HEK293 (cell line): ENCODE data around the gene FADS2.
A peak's percentile ranks its signal among the peaks of the same experiment; 100 is the strongest.

Source experiments
- CTCF ChIA-PET: fragments of 350-600 bp; formaldehyde crosslinking; extraction: SDS; loops from one replicate; lab custom pipeline; 2021; ENCODE audit warnings: antibody characterized with exemption; lab: Yijun Ruan, JAX
- POLR2A ChIA-PET: fragments of 300-600 bp; formaldehyde crosslinking; extraction: SDS; loops from one replicate; lab custom pipeline; 2020; ENCODE audit warnings: antibody characterized with exemption, inconsistent platforms; lab: Yijun Ruan, JAX
- H3K27ac ChIP-seq: fragments of 200-500 bp; sonication (Bioruptor generic); 2 replicates; pipeline ENCODE4 v1.5.1; 2014; ENCODE audit warnings: low read depth, low read length, control low read depth, inconsistent platforms; ENCODE audit errors: extremely low read depth
- H3K36me3 ChIP-seq, 2 experiments: fragments of 200-500 bp in 1 of 2; sonication (Bioruptor generic) in 1 of 2; 1 replicate in 1 of 2; 2 replicates in 1 of 2; pipeline ENCODE4 v1.5.1; 2014 to 2017; ENCODE audit warnings: inconsistent platforms in 2 of 2, low read length in 2 of 2; ENCODE audit not compliant: control insufficient read depth in 2 of 2, insufficient read depth in 1 of 2
- H3K4me1 ChIP-seq: fragments of 200-500 bp; sonication (Bioruptor generic); 2 replicates; pipeline ENCODE4 v1.5.1; 2014; ENCODE audit warnings: mild to moderate bottlenecking, low read length, inconsistent platforms; ENCODE audit not compliant: control insufficient read depth, insufficient read depth
- H3K4me3 ChIP-seq: 2 replicates; pipeline ENCODE4 v1.5.1; 2011; ENCODE audit warnings: low read depth, mild to moderate bottlenecking, control low read depth, low read length, moderate library complexity
- H3K9me3 ChIP-seq: fragments of 200-500 bp; sonication (Bioruptor generic); 2 replicates; pipeline ENCODE4 v1.5.1; 2014; ENCODE audit warnings: low read depth, low read length, inconsistent platforms; ENCODE audit not compliant: control insufficient read depth, insufficient read depth
- BCL11B ChIP-seq: fragments of 450-650 bp; formaldehyde crosslinking; IDR thresholded peaks from 2 replicates; pipeline ENCODE4 v1.5.1; 2016; ENCODE audit warnings: low read depth, missing biosample characterization, missing genetic modification characterization
- HOXA7 ChIP-seq: sonication (generic); formaldehyde crosslinking; IDR thresholded peaks from 2 replicates; pipeline ENCODE4 v1.8.1; 2022; ENCODE audit warnings: missing genetic modification reagents, borderline replicate concordance
- KLF9 ChIP-seq: fragments of 450-650 bp; formaldehyde crosslinking; IDR thresholded peaks from 2 replicates; pipeline ENCODE4 v1.5.1; 2016; ENCODE audit warnings: missing biosample characterization, missing genetic modification characterization, low read depth
- SCRT2 ChIP-seq: fragments of 450-650 bp; formaldehyde crosslinking; IDR thresholded peaks from 2 replicates; pipeline ENCODE4 v1.5.1; 2016; ENCODE audit warnings: missing biosample characterization, missing genetic modification characterization
- SETDB1 ChIP-seq: IDR thresholded peaks from one replicate; pipeline ENCODE4 v1.6.1; 2017; ENCODE audit warnings: mild to moderate bottlenecking, low read length, moderate library complexity, mixed read lengths; ENCODE audit not compliant: insufficient read length
- YY2 ChIP-seq: fragments of 450-650 bp; formaldehyde crosslinking; IDR thresholded peaks from 2 replicates; pipeline ENCODE4 v1.5.1; 2016; ENCODE audit warnings: missing biosample characterization, missing genetic modification characterization
- ZNF549 ChIP-seq: fragments of 450-650 bp; IDR thresholded peaks from 2 replicates; pipeline ENCODE4 v1.5.1; 2018; ENCODE audit warnings: missing biosample characterization, missing genetic modification characterization, mild to moderate bottlenecking, inconsistent platforms, moderate library complexity
- ZNF629 ChIP-seq: fragments of 450-650 bp; formaldehyde crosslinking; IDR thresholded peaks from 2 replicates; pipeline ENCODE4 v1.5.1; 2017; ENCODE audit warnings: missing biosample characterization, missing genetic modification characterization
- TF ChIP-seq, protein P1 (sequence below): fragments of 450-650 bp; formaldehyde crosslinking; IDR thresholded peaks from 2 replicates; pipeline ENCODE4 v1.5.1; 2016; ENCODE audit warnings: missing biosample characterization, missing genetic modification characterization
- TF ChIP-seq, protein P2 (sequence below): fragments of 450-650 bp; formaldehyde crosslinking; IDR thresholded peaks from 2 replicates; pipeline ENCODE4 v1.5.1; 2016; ENCODE audit warnings: missing biosample characterization, missing genetic modification characterization

FADS2 gene

DNA sequence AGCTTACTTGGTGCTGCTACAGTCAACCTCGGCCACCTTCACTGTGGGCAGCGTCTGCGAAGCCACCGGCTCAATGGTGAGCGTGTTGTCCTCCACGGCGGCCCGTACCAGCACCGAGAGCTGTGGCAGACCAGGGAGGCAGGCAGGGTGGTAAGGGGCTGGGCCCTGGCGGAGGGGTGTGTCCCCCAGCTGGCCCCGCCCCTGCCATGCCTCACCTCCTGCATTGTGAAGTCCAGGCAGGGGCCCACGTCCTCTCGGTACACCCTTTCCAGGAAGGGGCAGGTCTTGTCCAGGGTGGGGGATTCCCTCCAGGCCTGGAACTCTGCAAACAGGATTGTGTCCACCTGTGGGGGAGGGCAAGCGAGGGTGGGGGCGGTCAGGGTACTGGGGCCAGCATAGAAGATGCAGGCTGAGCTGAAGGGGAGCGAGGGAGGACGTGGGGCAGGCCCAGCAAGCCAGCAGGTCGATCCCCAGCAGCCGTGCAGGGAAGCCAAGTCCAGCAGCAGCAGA is 76.5 kb downstream of the FADS2 start (continued):
- no peak for TF ChIP-seq HOXA7 (CRISPR knock-in tag)
- TF ChIP-seq SETDB1 = no peak
- TF ChIP-seq BCL11B (tag by site-specific recombination) = no peak
- TF ChIP-seq, protein P1, sequence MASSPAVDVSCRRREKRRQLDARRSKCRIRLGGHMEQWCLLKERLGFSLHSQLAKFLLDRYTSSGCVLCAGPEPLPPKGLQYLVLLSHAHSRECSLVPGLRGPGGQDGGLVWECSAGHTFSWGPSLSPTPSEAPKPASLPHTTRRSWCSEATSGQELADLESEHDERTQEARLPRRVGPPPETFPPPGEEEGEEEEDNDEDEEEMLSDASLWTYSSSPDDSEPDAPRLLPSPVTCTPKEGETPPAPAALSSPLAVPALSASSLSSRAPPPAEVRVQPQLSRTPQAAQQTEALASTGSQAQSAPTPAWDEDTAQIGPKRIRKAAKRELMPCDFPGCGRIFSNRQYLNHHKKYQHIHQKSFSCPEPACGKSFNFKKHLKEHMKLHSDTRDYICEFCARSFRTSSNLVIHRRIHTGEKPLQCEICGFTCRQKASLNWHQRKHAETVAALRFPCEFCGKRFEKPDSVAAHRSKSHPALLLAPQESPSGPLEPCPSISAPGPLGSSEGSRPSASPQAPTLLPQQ = no peak

DNA sequence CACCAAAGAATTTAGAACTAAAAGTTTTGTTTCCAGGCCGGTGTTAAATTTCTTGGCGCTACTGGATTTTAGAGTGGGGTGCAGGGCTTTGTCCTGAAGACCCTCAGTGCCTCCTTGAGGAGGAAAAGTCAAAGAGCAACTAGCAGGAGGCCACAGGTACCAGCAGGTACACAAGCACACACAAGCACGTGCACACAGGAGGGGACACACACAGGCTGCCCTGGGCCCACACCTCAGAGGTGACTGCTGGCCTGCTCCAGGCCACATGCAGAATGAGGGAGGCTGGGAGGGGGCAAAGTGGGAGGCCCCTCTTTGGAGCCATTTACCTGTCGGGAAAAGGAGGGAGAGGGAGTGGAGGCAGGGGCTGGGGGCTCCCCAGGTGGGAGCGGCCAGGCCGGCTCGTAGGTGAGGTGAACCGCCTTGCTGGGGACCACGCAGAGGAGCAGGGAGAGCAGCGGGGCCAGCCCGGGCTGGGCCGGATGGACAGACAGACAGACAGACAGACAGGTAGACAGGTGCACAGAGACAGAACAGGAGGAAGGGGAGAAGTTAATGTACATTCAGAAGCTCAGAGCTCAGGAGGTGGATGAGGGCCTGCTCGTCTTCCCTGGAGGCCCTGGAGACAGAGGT is 77.1 kb downstream of the FADS2 start:
- Histone ChIP-seq H3K27ac (no peak overlapping the region), H3K9me3 (no peaks in the 10 kb centered on the region), H3K4me3 (no peak overlapping the region), H3K4me1 (no peaks in the 10 kb centered on the region), H3K36me3 (peaks cover 0 to 6% of the 10 kb centered on the region in 2 experiments; a peak in 1 of 3 replicates)
- ChIA-PET CTCF (interaction anchor here (0.6 to 16.2 kb wide), 5 partner anchors 42 to 203 kb away, joined by 3 to 329 read pairs (median 7); partner anchors contain the start of gene BEST1), POLR2A (no interaction called here)
- no peak for TF ChIP-seq ZNF629
- TF ChIP-seq, all 188 proteins: peak for 0

DNA sequence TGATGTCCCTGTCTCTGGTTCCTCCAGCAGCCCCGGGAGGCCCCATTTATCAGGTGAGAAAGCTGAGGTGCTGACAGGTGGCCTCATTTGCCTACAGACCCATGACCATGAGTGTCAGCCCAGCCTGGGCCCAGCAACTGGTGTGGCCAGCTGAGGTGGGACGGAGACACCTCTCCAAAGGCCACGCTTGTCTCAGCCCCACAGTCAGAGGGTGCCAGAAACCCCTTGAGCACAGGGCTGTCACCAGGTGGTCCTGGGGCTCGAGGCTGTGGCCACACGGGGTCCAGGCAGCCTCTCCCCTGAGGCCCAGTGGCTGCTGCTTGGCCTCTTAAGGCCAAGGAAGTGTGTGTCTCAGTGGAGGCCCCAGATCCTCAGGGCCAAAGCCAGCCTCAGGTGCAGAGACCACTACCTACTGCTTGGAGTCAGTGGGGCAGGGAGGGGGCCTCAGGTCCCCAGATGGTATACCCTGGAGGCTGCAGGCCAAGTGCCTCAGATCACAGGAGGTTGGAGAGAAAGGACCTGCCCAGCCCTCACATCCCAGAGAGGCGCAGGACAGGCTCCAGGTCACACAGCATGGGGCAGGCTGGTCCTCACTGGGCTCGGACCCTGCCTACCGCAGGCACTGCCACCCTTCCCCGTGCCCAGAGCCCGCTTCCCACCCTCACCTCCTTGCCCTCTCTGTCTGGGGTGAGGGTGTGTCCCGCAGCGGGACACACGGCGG is 77.9 kb downstream of the FADS2 start:
- no peaks in the 10 kb centered on the region for H3K9me3 ChIP-seq
- peaks cover 0 to 6% of the 10 kb centered on the region in 2 experiments; a peak in 1 of 3 replicates for H3K36me3 ChIP-seq
- no peak for TF ChIP-seq KLF9 (tag by site-specific recombination)
- TF ChIP-seq SCRT2 (tag by site-specific recombination) = 0 out of 2 replicates have a peak, but pooled peaks have one; percentile 15
- no peak overlapping the region for H3K27ac ChIP-seq
- ChIA-PET CTCF (interaction anchor here (0.6 to 16.2 kb wide), 4 partner anchors 9 to 193 kb away, joined by 3 to 329 read pairs (median 6); partner anchors contain the start of gene BEST1), POLR2A (no interaction called here)
- H3K4me3 ChIP-seq = no peak overlapping the region
- H3K4me1 ChIP-seq = no peaks in the 10 kb centered on the region

DNA sequence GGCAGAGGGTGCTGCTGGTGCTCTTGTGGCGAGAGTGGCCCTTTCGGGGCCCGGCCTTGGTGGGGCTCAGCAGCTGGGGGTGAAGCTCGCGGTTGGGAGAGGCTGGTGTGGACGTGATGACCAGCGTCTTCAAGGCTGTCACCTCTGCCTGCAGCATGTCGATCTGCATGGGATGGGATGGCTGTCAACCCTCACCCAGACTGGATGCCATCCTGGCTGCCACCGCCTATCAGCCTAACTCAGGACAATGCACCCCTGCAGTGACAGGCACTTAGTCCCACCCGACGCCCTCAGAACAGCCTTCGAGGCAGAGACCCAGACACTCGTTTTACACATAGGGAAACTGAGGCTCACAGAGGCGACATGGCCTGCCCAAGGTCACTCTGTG is 78.4 kb downstream of the FADS2 start:
- ChIA-PET POLR2A (no interaction called here), CTCF (interaction anchor here (1.3 kb wide), 1 partner anchor 8 kb away, joined by 4 read pairs; no protein-coding TSS in a partner anchor)
- Histone ChIP-seq H3K27ac (no peak overlapping the region), H3K4me1 (no peaks in the 10 kb centered on the region), H3K9me3 (no peaks in the 10 kb centered on the region), H3K36me3 (peaks cover 0 to 6% of the 10 kb centered on the region in 2 experiments; a peak in 1 of 3 replicates), H3K4me3 (no peak overlapping the region)
- TF ChIP-seq YY2 (tag by site-specific recombination) = no peak
- TF ChIP-seq, protein P2, sequence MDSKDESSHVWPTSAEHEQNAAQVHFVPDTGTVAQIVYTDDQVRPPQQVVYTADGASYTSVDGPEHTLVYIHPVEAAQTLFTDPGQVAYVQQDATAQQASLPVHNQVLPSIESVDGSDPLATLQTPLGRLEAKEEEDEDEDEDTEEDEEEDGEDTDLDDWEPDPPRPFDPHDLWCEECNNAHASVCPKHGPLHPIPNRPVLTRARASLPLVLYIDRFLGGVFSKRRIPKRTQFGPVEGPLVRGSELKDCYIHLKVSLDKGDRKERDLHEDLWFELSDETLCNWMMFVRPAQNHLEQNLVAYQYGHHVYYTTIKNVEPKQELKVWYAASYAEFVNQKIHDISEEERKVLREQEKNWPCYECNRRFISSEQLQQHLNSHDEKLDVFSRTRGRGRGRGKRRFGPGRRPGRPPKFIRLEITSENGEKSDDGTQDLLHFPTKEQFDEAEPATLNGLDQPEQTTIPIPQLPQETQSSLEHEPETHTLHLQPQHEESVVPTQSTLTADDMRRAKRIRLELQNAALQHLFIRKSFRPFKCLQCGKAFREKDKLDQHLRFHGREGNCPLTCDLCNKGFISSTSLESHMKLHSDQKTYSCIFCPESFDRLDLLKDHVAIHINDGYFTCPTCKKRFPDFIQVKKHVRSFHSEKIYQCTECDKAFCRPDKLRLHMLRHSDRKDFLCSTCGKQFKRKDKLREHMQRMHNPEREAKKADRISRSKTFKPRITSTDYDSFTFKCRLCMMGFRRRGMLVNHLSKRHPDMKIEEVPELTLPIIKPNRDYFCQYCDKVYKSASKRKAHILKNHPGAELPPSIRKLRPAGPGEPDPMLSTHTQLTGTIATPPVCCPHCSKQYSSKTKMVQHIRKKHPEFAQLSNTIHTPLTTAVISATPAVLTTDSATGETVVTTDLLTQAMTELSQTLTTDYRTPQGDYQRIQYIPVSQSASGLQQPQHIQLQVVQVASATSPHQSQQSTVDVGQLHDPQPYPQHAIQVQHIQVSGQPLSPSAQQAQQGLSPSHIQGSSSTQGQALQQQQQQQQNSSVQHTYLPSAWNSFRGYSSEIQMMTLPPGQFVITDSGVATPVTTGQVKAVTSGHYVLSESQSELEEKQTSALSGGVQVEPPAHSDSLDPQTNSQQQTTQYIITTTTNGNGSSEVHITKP (tag by site-specific recombination) = peak; percentile 60
- TF ChIP-seq HOXA7 (CRISPR knock-in tag) = no peak
- no peak for TF ChIP-seq ZNF549 (tag by site-specific recombination)
